Ascending aorta (tissue), 2 donors: ENCODE results near the gene USP10. TPM values are rescaled to one million over a fixed set of nuclear protein-coding genes. Genes with fewer than 3 reads are reported as not detected.

Experiments
- DNase-seq, 2 donors: peaks; one replicate each; pipeline ENCODE4 v3.0.0-alpha.2; 2019; ENCODE audit warnings: low spot score in 2 of 2
- H3K27ac ChIP-seq, 2 donors: fragments of 200-600 bp; sonication (generic); one replicate each; pipeline ENCODE4 v1.5.1; 2016 to 2017; ENCODE audit warnings: mild to moderate bottlenecking in 1 of 2
- H3K27me3 ChIP-seq: fragments of 200-600 bp; sonication (generic); one replicate; pipeline ENCODE4 v1.5.1; 2017
- H3K36me3 ChIP-seq, 2 donors: fragments of 200-600 bp; sonication (generic); one replicate each; pipeline ENCODE4 v1.5.1; 2016
- H3K4me1 ChIP-seq, 2 donors: fragments of 200-600 bp; sonication (generic); one replicate each; pipeline ENCODE4 v1.5.1; 2016 to 2017; ENCODE audit warnings: mild to moderate bottlenecking in 1 of 2
- H3K4me3 ChIP-seq, 2 donors: fragments of 200-600 bp; sonication (generic); one replicate each; pipeline ENCODE4 v1.5.1; 2016 to 2017; ENCODE audit warnings: mild to moderate bottlenecking in 1 of 2
- H3K9me3 ChIP-seq, 2 donors: fragments of 200-600 bp; sonication (generic); one replicate each; pipeline ENCODE4 v1.5.1; 2016
- CTCF ChIP-seq, 3 experiments: fragments of 200-600 bp in 2 of 3; fragments of 450-650 bp in 1 of 3; sonication (generic) in 2 of 3; IDR thresholded peaks; one replicate each; pipeline ENCODE4 v1.5.1; 2016 to 2019; ENCODE audit warnings: antibody characterized with exemption in 3 of 3, mild to moderate bottlenecking in 1 of 3, moderate library complexity in 1 of 3
- intact Hi-C: fragments of 100-400 bp; cut with DNase I; formaldehyde crosslinking; loops from one replicate; pipeline ENCODE4 v1.15.1; 2023
- total RNA-seq: library from RNA; depleted of rRNA; stranded (reverse); fragments of >200 nt; gene quantifications from one replicate; pipeline ENCODE4 v1.1.0, GENCODE V29; 2016

Gene USP10
- total RNA-seq, 1 donor from 2014 or later = 27.8 TPM

GRCh38 chr16:84820305-84820684, 120.5 kb downstream of the USP10 start:
- Histone ChIP-seq H3K4me3 (peak overlapping the region; percentile 48 to 67), H3K9me3 (no peaks in the 10 kb centered on the region), H3K27me3 (no peaks in the 10 kb centered on the region), H3K36me3 (no peaks in the 10 kb centered on the region), H3K4me1 (peaks cover 4 to 11% of the 10 kb centered on the region in 2 donors), H3K27ac (peak overlapping the region in 1 of 2 donors; percentile 59)
- intact Hi-C loops = no loop called here
- no peak for DNase-seq
- no peak for TF ChIP-seq CTCF (IDR thresholded peaks at IDR 0.05)

GRCh38 chr16:84820771-84821170, 121.0 kb downstream of the USP10 start:
- H3K4me1 ChIP-seq = peaks cover 4 to 11% of the 10 kb centered on the region in 2 donors
- no peaks in the 10 kb centered on the region for H3K9me3 ChIP-seq
- no peaks in the 10 kb centered on the region for H3K27me3 ChIP-seq
- H3K36me3 ChIP-seq = no peaks in the 10 kb centered on the region
- intact Hi-C loops = no loop called here
- H3K4me3 ChIP-seq = peak overlapping the region; percentile 48 to 67
- peak overlapping the region in 1 of 2 donors; percentile 59 for H3K27ac ChIP-seq
- TF ChIP-seq CTCF (IDR thresholded peaks at IDR 0.05) = no peak
- DNase-seq = no peak

GRCh38 chr16:84821179-84821578, 121.4 kb downstream of the USP10 start:
- Histone ChIP-seq H3K27ac (peak overlapping the region in 1 of 2 donors; percentile 59), H3K9me3 (no peaks in the 10 kb centered on the region), H3K4me1 (peaks cover 4 to 11% of the 10 kb centered on the region in 2 donors), H3K27me3 (no peaks in the 10 kb centered on the region), H3K36me3 (no peaks in the 10 kb centered on the region), H3K4me3 (peak overlapping the region in 1 of 2 donors; percentile 67)
- intact Hi-C loops = no loop called here
- no peak for DNase-seq
- no peak for TF ChIP-seq CTCF (IDR thresholded peaks at IDR 0.05)

GRCh38 chr16:84821728-84822689, 122.2 kb downstream of the USP10 start:
- H3K4me1 ChIP-seq = peaks cover 4 to 11% of the 10 kb centered on the region in 2 donors

GRCh38 chr16:84822990-84823389, 123.2 kb downstream of the USP10 start:
- Histone ChIP-seq H3K27ac (peak overlapping the region in 1 of 2 donors; percentile 41), H3K4me1 (peaks cover 4 to 11% of the 10 kb centered on the region in 2 donors)

More at GRCh38 chr16:84821728-84822689, 122.2 kb downstream of the USP10 start:
- Histone ChIP-seq H3K27ac (peak overlapping the region; percentile 46 to 59), H3K9me3 (no peaks in the 10 kb centered on the region), H3K27me3 (no peaks in the 10 kb centered on the region), H3K36me3 (no peaks in the 10 kb centered on the region), H3K4me3 (peak overlapping the region in 1 of 2 donors; percentile 67)
- intact Hi-C loops = no loop called here
- DNase-seq = no peak
- no peak for TF ChIP-seq CTCF (IDR thresholded peaks at IDR 0.05)

More at GRCh38 chr16:84822990-84823389, 123.2 kb downstream of the USP10 start:
- Histone ChIP-seq H3K27me3 (no peaks in the 10 kb centered on the region), H3K9me3 (no peaks in the 10 kb centered on the region), H3K4me3 (no peak overlapping the region), H3K36me3 (no peaks in the 10 kb centered on the region)
- no peak for TF ChIP-seq CTCF (IDR thresholded peaks at IDR 0.05)
- intact Hi-C loops = no loop called here
- DNase-seq = no peak
